GM18867 (cell line): Measurements from ENCODE around the gene TRPM4.
"Not testable (repeated sequence)": the region's sequence is repeated elsewhere in the genome, so short reads cannot be mapped to it uniquely, and the experiment has no call there.

Experiments
- ATAC-seq: cut with Tn5 transposase; IDR thresholded peaks from one replicate; pipeline ENCODE4 v1.9.1; 2021; ENCODE audit warnings: mild to moderate bottlenecking, moderate library complexity; ENCODE audit not compliant: unreplicated experiment

The TRPM4 gene

GRCh38 chr19:49126575-49126974, 31.0 kb upstream of the TRPM4 start:
- ATAC-seq, result no peak

- not testable (repeated sequence) for ATAC-seq
Measured at GRCh38 chr19:49127225-49127624, 30.4 kb upstream of the TRPM4 start.

GRCh38 chr19:49127674-49128544, 29.7 kb upstream of the TRPM4 start:
- ATAC-seq, result peak; percentile 84

DNA sequence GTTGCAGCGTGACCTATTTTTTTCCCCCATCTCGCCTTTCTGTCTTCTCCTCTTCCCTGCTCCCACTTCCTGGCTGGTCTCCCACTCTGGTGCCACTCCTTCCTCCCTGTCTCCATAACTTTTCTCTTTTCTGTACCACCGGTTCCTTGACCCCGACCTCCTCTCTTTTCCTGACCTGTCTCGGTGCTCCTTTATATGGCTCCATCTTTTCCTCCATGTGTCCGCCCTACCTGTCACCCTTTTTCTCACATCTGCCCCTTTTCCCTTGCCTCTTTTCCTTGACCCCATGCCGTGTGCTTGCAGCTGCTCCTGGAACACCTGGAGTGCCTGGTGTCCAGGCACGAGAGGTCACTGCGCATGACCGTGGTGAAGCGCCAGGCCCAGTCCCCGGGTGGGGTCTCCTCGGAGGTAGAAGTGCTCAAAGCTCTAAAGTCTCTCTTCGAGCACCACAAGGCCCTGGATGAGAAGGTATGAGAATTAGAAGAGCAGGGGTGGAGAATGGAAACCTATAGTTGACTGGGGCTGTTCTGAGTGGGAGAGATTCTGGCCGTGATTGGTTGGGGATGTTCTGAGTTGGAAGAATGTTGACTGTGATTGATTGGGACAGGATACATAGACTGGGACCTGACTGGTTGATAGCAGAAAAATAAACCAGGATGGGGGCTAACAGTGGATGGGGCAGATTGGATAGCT, 28.9 kb upstream of the TRPM4 start:
- no peak for ATAC-seq

GRCh38 chr19:49129238-49129583, 28.4 kb upstream of the TRPM4 start:
- ATAC-seq, result no peak

DNA sequence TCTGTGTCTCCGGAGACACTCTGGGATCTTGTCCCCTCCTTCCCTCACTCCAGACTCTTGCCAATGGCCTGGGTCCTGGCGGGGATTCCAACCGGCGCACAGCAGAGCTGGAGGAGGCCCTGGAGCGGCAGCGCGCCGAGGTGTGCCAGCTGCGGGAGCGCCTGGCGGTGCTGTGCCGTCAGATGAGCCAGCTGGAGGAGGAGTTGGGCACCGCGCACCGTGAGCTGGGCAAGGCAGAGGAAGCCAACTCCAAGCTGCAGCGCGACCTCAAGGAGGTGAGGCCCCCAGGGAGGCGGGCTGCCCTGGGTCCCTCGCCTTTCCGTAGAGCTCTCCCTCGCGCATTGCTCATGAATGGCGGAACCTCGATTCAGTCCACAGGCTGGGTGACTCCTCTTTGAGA, 27.3 kb upstream of the TRPM4 start:
- no peak for ATAC-seq

DNA sequence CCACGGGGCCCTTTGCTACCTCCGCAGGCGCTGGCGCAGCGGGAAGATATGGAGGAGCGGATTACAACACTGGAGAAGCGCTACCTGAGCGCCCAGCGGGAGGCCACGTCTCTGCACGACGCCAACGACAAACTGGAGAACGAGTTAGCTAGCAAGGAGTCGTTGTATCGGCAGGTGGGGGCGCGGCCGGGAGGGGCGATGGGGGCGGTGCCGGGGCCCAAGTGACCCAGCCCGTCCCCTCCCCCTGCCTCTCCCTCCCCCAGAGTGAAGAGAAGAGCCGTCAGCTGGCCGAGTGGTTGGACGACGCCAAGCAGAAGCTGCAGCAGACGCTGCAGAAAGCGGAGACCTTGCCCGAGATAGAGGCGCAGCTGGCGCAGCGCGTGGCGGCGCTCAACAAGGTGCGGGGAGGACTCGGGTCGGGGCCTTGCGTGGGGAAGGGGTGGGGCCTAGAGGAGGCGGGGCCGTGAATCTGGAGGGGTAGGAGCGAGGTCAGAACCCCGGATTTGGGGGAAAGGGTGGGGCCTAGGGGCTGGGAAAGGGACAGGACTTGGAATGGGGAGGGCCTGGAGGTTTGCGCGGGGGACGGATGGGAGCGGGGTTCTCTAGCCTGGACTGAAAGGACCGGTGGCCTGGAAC, 24.5 kb upstream of the TRPM4 start:
- no peak for ATAC-seq

- ATAC-seq, result no peak
Measured at GRCh38 chr19:49133621-49134454, 23.8 kb upstream of the TRPM4 start.

- no peak for ATAC-seq
Measured at GRCh38 chr19:49135686-49136085, 21.9 kb upstream of the TRPM4 start.

GRCh38 chr19:49136771-49137171, 20.8 kb upstream of the TRPM4 start:
- no peak for ATAC-seq

- ATAC-seq, result no peak
Measured at GRCh38 chr19:49140951-49141350, 16.6 kb upstream of the TRPM4 start.

DNA sequence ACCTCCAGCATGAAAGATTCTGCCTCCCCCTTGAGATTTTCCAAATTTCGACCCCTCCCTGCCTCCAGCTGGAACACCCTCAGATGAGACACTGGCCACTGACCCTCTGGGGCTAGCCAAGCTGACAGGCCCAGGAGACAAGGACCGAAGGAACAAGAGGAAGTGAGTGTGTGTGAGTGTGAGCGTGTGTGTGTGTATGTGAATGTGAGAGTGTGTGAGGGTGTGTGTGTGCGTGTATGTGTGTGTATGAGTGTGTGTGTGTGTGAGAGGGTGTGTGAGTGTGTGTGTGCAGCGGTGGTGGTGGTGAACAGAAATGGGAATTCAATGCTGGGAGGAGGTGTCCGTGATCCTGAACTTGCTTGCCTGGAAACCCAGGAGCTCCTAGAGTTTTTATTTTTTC, 16.2 kb upstream of the TRPM4 start:
- ATAC-seq, result no peak

DNA sequence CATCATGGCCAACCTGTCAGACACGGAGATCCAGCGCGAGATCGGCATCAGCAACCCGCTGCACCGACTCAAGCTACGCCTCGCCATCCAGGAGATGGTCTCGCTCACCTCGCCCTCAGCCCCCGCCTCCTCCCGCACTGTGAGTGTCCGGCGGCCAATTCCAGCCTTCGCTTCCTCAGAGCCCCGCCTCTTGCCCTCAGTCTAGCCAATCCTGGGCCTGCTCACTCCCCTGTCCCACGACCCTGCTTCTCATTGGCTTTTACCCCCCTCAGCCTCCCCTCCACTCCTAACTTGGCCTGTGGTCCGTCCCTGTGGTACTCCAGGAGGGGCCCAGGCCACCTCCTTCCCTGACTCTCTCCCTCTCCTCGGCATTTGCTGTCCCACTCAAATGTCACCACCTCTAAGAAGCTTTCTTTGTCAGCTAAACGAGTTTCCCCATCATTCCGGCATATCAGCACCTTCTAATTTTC, 14.7 kb upstream of the TRPM4 start:
- ATAC-seq, result no peak

DNA sequence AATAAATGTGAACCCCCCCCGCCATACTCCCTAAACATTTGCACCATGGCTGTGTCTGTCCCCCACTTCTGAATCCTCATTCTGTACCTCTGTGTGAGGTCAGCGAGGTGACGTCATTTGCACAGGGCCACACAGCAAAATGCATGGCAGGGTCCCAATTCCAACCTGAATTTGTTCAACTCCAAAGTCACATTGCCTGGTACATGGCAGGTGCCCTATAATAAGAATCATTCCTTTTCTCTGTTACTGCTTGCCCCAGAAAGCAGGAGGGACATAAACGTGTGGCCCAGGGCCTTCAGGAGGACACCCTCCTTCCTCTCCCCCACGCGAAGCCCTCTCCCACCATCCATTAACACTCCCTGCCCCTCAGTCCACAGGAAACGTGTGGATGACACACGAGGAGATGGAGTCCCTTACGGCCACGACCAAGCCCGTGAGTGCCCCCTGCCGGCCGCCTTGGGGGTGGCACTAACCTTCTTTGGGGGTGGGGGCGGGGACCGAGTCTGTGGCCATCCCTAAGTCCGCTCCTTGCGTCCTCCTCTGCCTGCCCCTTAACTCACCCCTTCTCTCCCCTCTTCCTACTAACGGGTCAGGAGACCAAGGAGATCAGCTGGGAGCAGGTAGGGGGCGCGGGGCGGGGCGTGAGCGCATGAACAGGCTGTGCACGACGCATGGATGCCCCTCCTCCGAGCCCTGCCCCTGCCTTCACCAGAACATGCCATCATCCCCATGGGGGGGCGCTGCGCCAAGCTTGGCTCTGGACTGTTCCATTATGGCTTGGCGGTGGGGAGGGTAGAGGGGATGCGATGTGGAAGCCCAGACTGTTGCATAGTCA, 11.8 kb upstream of the TRPM4 start:
- ATAC-seq, result no peak

- not testable (repeated sequence) for ATAC-seq
Measured at GRCh38 chr19:49146408-49146770, 11.2 kb upstream of the TRPM4 start.

DNA sequence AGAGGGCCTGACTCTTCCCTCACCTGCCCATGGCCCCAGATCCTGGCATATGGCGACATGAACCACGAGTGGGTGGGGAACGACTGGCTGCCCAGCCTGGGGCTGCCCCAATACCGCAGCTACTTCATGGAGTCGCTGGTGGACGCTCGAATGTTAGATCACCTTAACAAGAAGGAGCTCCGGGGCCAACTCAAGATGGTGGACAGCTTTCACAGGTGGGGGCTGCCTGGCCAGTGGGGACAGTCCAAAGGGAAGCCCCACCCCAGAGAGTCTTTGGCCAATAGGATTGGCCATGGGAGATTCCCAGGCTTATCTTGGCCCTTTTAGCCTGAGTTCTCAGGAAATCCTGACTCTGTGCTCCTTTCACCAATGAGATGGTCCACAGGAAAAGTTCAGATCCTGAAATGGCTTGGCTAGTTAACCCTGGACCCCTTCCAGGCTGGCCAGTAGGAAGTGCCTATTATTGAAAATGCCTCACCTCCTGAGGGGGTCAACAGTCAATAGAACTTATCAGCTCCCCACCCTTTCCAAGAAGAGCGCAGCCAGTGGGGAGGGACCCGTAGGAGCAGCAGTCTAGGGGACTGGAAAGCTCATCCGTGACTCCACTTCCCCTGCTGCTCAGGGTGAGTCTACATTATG, 9.4 kb upstream of the TRPM4 start:
- ATAC-seq, result no peak

GRCh38 chr19:49148784-49149651, 8.6 kb upstream of the TRPM4 start:
- no peak for ATAC-seq

- ATAC-seq, result no peak
Measured at GRCh38 chr19:49149652-49150105, 7.9 kb upstream of the TRPM4 start.
